Endodermal cell (in vitro differentiated cells): ENCODE results near the gene ITGA7. TPM values are rescaled to one million over a fixed set of nuclear protein-coding genes. Genes with fewer than 3 reads are reported as not detected.
A peak's percentile ranks its signal among the peaks of the same experiment; 100 is the strongest.

Source experiments
- DNase-seq: peaks from one replicate; pipeline ENCODE4 v3.0.0-alpha.2; 2017
- H3K27ac ChIP-seq: 2 replicates; pipeline ENCODE4 v1.5.1; 2013; ENCODE audit warnings: mild to moderate bottlenecking, low read depth, low read length, moderate library complexity
- H3K27me3 ChIP-seq: 2 replicates; pipeline ENCODE4 v1.6.1; 2013; ENCODE audit warnings: mild to moderate bottlenecking, low read length, moderate library complexity; ENCODE audit not compliant: insufficient read depth, control insufficient read depth, poor library complexity, severe bottlenecking
- H3K36me3 ChIP-seq: 2 replicates; pipeline ENCODE4 v1.7.0; 2013; ENCODE audit warnings: mild to moderate bottlenecking, low read length, moderate library complexity; ENCODE audit not compliant: control insufficient read depth, insufficient read depth
- H3K4me1 ChIP-seq: one replicate; pipeline ENCODE4 v1.7.0; 2013; ENCODE audit warnings: low read length; ENCODE audit not compliant: control insufficient read depth, insufficient read depth
- H3K4me3 ChIP-seq: 2 replicates; pipeline ENCODE4 v1.5.1; 2013; ENCODE audit warnings: mild to moderate bottlenecking, low read length, moderate library complexity
- H3K9ac ChIP-seq: 2 replicates; pipeline ENCODE4 v1.6.1; 2013; ENCODE audit warnings: mild to moderate bottlenecking, low read length, moderate library complexity; ENCODE audit not compliant: poor library complexity, severe bottlenecking; ENCODE audit errors: extremely low read depth
- H3K9me3 ChIP-seq: 2 replicates; pipeline ENCODE4 v1.6.1; 2013; ENCODE audit warnings: mild to moderate bottlenecking, low read length, moderate library complexity; ENCODE audit not compliant: control insufficient read depth
- H3K27ac Mint-ChIP-seq: 2 replicates; pipeline ENCODE4 v1.8.0; 2020; ENCODE audit warnings: mixed read lengths
- H3K27me3 Mint-ChIP-seq: 2 replicates; pipeline ENCODE4 v1.8.0; 2021; ENCODE audit warnings: mild to moderate bottlenecking, mixed read lengths; ENCODE audit not compliant: insufficient read depth
- H3K36me3 Mint-ChIP-seq: 2 replicates; pipeline ENCODE4 v1.8.0; 2020; ENCODE audit warnings: low read depth, mixed read lengths
- H3K4me1 Mint-ChIP-seq: 2 replicates; pipeline ENCODE4 v1.8.0; 2020; ENCODE audit warnings: mixed read lengths
- H3K4me3 Mint-ChIP-seq: 2 replicates; pipeline ENCODE4 v1.8.0; 2020; ENCODE audit warnings: mild to moderate bottlenecking, moderate library complexity, mixed read lengths
- H3K9me3 Mint-ChIP-seq: 2 replicates; pipeline ENCODE4 v1.8.0; 2020; ENCODE audit warnings: mild to moderate bottlenecking, mixed read lengths
- WGBS, 2 experiments: methylation state at CpG; one replicate each; pipeline versions ENCODE4 v1.1.5 to v1.1.7; 2013; ENCODE audit warnings: missing lambda C conversion rate in 2 of 2, mixed read lengths in 1 of 2; ENCODE audit not compliant: insufficient coverage in 1 of 2, insufficient read length in 1 of 2; 5-methylcytosine and 5-hydroxymethylcytosine counted together
- total RNA-seq, 2 donors: library from RNA; stranded (reverse); fragmentation: NEBNext Ultra II Directional in 1 of 2; extraction: Animal tissue kit (Norgen Biotek cat#: 25700) in 1 of 2; gene quantifications; 2 replicates in 1 of 2; 3 replicates in 1 of 2; pipeline ENCODE4 v1.2.1, GENCODE V29; 2021
- TF ChIP-seq, protein P1 (sequence below): fragments of 200-600 bp; sonication (generic); conservative IDR thresholded peaks from 2 replicates; pipeline ENCODE4 v1.5.0; 2021; ENCODE audit warnings: antibody characterized with exemption, mild to moderate bottlenecking

ITGA7 gene
- total RNA-seq, 2 donors from 2014 or later, result 106 to 122 TPM

DNA sequence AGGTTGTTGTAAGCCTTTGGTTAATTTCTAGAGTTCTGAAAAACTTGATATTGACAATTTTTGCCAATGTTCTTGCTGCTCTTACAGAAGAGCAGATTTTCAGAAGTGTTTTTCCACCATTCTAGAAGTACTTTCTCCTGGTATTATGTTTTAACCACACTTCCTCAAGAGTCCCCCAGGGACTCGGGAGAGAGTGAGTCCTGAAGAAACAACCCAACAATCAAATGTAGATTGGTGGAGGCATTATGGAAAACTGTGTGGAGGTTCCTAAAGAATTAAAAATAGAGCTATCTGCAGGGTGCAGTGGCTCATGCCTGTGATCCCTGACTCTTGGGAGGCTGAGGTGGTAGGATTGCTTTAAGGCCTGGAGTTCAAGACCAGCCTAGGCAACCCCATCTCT, 44.3 kb downstream of the ITGA7 start:
- Mint-ChIP-seq H3K4me1 (peaks cover 7% of the 10 kb centered on the region), H3K27ac (no peak overlapping the region), H3K36me3 (no peaks in the 10 kb centered on the region), H3K9me3 (peaks cover 1% of the 10 kb centered on the region), H3K27me3 (peaks cover 10% of the 10 kb centered on the region), H3K4me3 (no peak overlapping the region)
- WGBS, 2 experiments, result 100% methylated on average over 1 of the region's 1 CpG; no CpG with 5 or more reads in 1 of the 2 experiments
- TF ChIP-seq, protein P1, sequence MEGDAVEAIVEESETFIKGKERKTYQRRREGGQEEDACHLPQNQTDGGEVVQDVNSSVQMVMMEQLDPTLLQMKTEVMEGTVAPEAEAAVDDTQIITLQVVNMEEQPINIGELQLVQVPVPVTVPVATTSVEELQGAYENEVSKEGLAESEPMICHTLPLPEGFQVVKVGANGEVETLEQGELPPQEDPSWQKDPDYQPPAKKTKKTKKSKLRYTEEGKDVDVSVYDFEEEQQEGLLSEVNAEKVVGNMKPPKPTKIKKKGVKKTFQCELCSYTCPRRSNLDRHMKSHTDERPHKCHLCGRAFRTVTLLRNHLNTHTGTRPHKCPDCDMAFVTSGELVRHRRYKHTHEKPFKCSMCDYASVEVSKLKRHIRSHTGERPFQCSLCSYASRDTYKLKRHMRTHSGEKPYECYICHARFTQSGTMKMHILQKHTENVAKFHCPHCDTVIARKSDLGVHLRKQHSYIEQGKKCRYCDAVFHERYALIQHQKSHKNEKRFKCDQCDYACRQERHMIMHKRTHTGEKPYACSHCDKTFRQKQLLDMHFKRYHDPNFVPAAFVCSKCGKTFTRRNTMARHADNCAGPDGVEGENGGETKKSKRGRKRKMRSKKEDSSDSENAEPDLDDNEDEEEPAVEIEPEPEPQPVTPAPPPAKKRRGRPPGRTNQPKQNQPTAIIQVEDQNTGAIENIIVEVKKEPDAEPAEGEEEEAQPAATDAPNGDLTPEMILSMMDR, result no peak
- no peaks in the 10 kb centered on the region for H3K27me3 ChIP-seq
- H3K9me3 ChIP-seq, result no peaks in the 10 kb centered on the region
- H3K27ac ChIP-seq, result no peak overlapping the region
- no peaks in the 10 kb centered on the region for H3K36me3 ChIP-seq
- no peak overlapping the region for H3K9ac ChIP-seq
- H3K4me1 ChIP-seq, result peaks cover 12% of the 10 kb centered on the region
- no peak overlapping the region for H3K4me3 ChIP-seq
- DNase-seq, result peak; percentile 13

DNA sequence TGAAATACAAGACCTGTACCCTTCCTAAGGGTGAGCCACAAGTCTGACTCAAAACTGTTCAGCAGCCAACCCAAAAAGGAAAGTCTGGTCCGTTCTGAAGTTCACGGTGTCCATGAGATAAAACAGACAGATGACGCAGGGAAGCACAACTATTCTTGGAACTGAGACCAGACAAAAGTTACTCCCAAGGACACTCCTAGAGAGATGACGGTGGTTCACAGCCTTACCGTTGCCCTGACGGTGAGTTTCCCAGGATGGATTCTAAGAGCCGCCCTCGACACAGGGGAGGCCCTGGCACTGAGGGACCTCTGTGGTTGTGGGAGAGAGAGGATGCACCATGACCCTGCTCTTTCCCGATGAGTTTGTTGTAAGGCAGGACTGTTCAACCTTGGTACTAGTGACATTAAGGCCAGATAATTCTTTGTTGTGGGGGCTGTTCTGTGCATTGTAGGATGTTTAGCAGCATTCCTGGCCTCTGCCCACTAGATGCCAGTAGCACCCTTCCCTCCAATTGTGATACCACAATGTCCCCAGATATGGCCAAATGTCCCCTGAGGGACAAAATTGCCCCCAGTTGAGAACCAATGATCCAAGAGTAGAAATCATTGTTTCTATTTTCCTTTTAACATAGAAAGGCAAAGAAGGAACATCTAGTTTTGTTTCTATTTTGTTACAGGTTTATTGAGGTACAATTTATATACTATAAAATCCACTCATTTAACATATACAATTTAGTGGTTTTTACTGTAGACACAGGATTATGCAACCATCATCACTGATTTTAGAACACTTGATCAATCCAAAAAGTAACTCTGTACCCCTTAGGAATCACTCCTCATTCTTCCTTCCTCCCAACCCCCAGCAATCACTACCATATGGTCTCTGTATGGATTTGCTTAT, 48.0 kb downstream of the ITGA7 start:
- Mint-ChIP-seq H3K4me1 (peaks cover 7% of the 10 kb centered on the region), H3K4me3 (no peak overlapping the region), H3K9me3 (peaks cover 9% of the 10 kb centered on the region), H3K27me3 (peaks cover 31% of the 10 kb centered on the region), H3K27ac (no peak overlapping the region), H3K36me3 (no peaks in the 10 kb centered on the region)
- DNase-seq, result peak; percentile 71
- 91 to 92% methylated on average over 5 to 9 of the region's 9 CpGs for WGBS, 2 experiments
- TF ChIP-seq, protein P1, result peak; percentile 76
- Histone ChIP-seq H3K27ac (no peak overlapping the region), H3K4me1 (peaks cover 12% of the 10 kb centered on the region), H3K27me3 (peaks cover 17% of the 10 kb centered on the region), H3K9me3 (no peaks in the 10 kb centered on the region), H3K4me3 (no peak overlapping the region), H3K36me3 (no peaks in the 10 kb centered on the region), H3K9ac (no peak overlapping the region)

DNA sequence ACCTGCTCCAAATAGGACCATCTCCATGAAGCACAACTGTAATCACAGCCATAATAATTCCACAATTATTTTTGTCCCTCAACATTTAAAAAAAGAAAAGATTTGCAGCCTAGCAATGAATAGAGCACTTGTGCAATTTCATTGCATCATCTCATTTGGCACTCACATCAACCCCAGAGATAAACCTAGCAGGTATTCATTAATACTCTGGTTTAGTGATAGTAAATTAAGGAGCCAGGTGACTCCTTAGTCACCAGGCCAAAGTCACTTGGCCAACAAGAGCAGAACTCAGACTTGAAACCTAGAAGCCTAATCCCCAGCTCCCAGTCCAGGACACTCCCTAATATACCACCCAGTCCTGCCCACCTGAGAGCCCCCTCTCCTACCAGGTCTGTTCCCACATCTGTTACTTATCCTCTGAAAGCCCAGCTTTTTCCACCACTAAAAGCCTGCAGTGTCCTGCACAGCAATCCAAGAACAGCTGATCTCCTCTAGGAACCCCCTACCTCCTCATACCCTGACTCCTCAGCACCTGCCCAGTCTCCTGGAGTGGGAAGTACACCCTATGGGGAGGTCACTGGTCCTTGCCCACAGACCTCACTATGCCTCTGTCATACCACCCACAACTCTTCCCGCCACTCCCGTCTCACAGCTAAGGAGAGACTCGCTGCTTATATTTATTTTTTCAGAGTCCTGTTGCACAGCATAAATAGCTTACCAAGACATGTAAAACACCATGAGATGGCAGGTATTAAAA, 48.9 kb downstream of the ITGA7 start:
- no peaks in the 10 kb centered on the region for H3K36me3 Mint-ChIP-seq
- WGBS, 2 experiments, result 87% methylated on average over 3 of the region's 3 CpGs; no CpG with 5 or more reads in 1 of the 2 experiments
- H3K27me3 Mint-ChIP-seq, result peaks cover 31% of the 10 kb centered on the region
- H3K9me3 ChIP-seq, result no peaks in the 10 kb centered on the region
- DNase-seq, result peak; percentile 33
- no peak overlapping the region for H3K4me3 ChIP-seq
- H3K4me3 Mint-ChIP-seq, result no peak overlapping the region
- H3K4me1 ChIP-seq, result peaks cover 12% of the 10 kb centered on the region
- peaks cover 7% of the 10 kb centered on the region for H3K4me1 Mint-ChIP-seq
- peaks cover 17% of the 10 kb centered on the region for H3K27me3 ChIP-seq
- H3K36me3 ChIP-seq, result no peaks in the 10 kb centered on the region
- H3K27ac ChIP-seq, result no peak overlapping the region
- TF ChIP-seq, protein P1, result no peak
- H3K9ac ChIP-seq, result no peak overlapping the region
- no peak overlapping the region for H3K27ac Mint-ChIP-seq
- peaks cover 12% of the 10 kb centered on the region for H3K9me3 Mint-ChIP-seq
